ENCODE results near the gene PLEKHG1. TPM values are rescaled to one million over a fixed set of nuclear protein-coding genes. Genes with fewer than 3 reads are reported as not detected.

Gene PLEKHG1
- 1 to 10 TPM; 4.4 to 4.5 TPM for total RNA-seq

DNA sequence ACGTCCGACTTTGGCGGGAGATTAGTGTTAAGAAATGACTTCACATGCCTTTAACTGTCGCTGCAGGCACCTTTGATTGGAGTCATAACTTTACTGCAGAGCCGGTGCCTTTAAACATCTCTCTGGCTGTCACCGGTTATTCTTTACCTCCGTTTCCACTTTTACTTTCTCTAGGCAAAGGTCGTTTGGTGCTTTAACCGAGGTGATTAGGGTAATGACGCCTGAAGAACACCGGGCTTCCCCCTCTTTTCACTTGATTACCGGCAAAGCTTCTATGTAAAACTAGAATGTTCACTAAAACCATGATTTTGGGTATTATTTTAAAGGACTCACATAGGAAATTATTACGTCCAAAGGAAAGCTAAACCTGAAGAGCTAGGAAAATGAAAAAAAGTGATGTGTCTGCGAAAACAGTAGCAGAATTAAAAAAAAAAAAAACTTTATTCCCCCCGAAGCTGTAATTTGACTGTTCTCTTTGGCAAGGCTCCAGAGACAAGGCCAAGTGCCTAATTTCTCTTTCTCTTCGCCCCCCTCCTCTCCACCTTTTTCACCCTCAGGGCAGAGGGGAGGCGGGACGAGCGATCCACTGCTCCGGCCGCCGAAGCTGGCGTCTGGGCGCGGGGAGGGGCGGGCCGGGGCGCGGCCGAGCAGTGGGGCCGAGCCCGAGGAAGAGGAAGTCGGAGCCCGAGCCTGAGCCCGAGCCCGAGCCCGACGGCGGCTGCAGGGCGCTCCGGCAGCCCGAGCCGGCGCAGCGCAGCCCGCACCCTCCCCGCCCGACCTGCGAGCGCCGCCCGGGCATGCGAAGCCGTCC, at the start of gene PLEKHG1:
PLEKHG1 (plus strand) TSS at position 687 of the 811 bp plus-strand sequence. CDS start 133,797 bp downstream, outside the sequence.
- no peaks in the 10 kb centered on the region for H3K9me3 Mint-ChIP-seq

DNA sequence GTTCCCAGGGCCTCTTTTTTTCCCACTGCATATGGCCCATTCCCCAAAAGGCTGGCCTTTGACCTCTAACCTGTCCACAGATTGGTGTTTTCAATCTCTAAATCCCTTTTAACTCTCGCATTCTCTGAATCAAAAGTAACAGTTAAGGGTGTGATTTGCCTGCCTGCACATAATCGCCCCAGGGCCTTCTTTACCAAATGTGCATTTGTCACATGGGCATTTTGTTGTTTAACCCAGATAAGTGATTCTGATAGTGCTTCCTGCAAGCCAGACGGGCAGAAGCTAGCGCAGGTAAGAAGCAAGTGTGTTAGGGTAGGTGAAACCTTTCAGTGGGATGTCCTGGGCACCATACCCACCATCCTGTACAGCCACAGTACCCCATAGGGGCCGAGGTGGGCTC, 49.4 kb upstream of the PLEKHG1 start:
- H3K4me3 Mint-ChIP-seq, result no peak overlapping the region
- H3K36me3 Mint-ChIP-seq, result no peaks in the 10 kb centered on the region
- H3K9me3 Mint-ChIP-seq, result no peaks in the 10 kb centered on the region
- H3K27ac Mint-ChIP-seq, result no peak overlapping the region
- no peak for DNase-seq
- H3K27me3 Mint-ChIP-seq, result peaks cover 25% of the 10 kb centered on the region
- H3K4me1 Mint-ChIP-seq, result peaks cover 3% of the 10 kb centered on the region

More for the DNA sequence above, at the start of gene PLEKHG1:
- H3K4me1 Mint-ChIP-seq, result peaks cover 19% of the 10 kb centered on the region
- peak within 1 kb of the TSS; percentile 87 for H3K27ac Mint-ChIP-seq
- H3K4me3 Mint-ChIP-seq, result peak within 1 kb of the TSS; percentile 83
- peak; percentile 76 for DNase-seq
- peaks cover 54% of the 10 kb centered on the region for H3K27me3 Mint-ChIP-seq
- no peaks in the 10 kb centered on the region for H3K36me3 Mint-ChIP-seq

DNA sequence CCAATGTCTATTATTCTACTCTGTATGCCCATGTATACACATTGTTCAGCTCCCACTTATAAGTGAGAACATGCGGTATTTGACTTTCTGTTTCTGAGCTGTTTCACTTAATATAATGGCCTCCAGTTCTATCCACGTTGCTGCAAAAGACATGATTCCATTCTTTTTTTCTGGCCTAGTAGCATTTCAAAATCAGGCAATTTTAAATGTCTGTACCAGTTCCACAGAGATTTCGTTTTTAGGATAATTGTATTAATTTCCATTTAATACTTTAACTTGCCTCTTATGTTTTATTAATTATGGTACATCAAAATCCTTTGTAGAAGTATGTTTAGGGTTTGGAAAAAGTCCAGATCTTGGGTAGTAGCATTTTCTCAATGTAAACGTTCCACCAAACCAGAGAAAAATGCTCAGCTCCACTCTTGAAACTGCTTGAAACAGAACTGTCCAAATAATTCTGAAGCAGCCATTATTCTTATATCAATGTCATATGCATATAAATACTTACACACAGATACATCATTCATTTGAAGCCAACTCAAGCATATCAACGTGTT, 42.6 kb upstream of the PLEKHG1 start:
- peaks cover 25% of the 10 kb centered on the region for H3K27me3 Mint-ChIP-seq

DNA sequence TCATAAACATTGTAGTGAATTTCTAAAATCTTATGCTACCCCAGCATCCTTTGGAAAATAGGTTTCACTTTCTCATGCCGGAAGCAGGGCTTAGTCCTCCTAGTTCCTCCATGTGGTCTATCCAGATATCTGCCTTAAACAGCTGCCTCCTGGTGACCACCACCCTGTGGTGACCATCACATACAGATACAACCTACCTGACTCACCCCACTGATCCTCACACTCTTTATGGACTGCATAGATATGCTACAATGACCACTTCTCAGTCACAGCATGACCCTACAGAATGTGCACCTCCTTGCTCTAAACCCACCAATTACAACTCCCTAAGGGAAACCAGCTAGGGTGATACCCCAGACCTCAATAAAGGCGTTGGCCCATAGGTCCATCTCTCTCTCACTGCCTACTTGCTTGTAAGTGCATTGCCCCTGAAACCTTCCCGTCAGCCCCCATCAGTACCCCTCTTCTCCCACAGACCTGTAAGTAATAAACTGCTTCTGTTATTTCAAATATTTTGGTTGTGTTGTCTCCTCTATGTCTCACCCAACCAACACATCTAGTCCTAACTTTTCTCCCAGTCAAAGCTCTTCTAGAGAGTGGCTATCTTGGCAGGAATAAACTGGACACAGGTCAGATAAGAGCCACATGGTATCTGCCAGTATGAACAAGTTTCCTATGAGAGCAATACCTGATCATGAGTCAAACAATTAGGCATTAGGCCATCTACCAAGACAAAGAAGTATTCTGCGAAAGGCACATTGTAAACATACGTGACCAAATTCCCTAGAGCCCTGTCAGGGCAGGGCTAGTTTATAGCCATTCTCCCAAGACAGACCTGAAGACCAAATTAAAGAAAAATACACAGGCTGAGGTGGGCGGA, 39.4 kb upstream of the PLEKHG1 start:
- H3K27ac Mint-ChIP-seq, result no peak overlapping the region
- no peak for DNase-seq

More for the DNA sequence above, 42.6 kb upstream of the PLEKHG1 start:
- Mint-ChIP-seq H3K4me3 (no peak overlapping the region), H3K9me3 (peaks cover 9% of the 10 kb centered on the region), H3K27ac (no peak overlapping the region), H3K4me1 (no peaks in the 10 kb centered on the region), H3K36me3 (no peaks in the 10 kb centered on the region)
- DNase-seq, result no peak

DNA sequence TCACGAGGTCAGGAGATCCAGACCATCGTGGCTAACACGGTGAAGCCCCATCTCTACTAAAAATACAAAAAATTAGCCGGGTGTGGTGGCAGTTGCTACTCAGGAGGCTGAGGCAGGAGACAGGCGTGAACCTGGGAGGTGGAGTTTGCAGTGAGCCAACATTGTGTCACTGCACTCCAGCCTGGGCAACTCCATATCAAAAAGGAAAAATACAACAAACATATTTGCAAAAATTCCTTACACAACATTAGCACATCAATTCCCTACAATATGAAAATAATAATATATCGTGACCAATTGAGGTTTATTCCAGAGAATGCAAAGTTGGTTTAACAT, 38.8 kb upstream of the PLEKHG1 start:
- no peak overlapping the region for H3K4me3 Mint-ChIP-seq
- no peaks in the 10 kb centered on the region for H3K4me1 Mint-ChIP-seq
- H3K9me3 Mint-ChIP-seq, result peaks cover 9% of the 10 kb centered on the region
- no peaks in the 10 kb centered on the region for H3K36me3 Mint-ChIP-seq
- peaks cover 21% of the 10 kb centered on the region for H3K27me3 Mint-ChIP-seq
- H3K27ac Mint-ChIP-seq, result no peak overlapping the region
- no peak for DNase-seq

More for the DNA sequence above, 39.4 kb upstream of the PLEKHG1 start:
- Mint-ChIP-seq H3K27me3 (peaks cover 21% of the 10 kb centered on the region), H3K4me1 (no peaks in the 10 kb centered on the region), H3K36me3 (no peaks in the 10 kb centered on the region), H3K4me3 (no peak overlapping the region), H3K9me3 (peaks cover 9% of the 10 kb centered on the region)

DNA sequence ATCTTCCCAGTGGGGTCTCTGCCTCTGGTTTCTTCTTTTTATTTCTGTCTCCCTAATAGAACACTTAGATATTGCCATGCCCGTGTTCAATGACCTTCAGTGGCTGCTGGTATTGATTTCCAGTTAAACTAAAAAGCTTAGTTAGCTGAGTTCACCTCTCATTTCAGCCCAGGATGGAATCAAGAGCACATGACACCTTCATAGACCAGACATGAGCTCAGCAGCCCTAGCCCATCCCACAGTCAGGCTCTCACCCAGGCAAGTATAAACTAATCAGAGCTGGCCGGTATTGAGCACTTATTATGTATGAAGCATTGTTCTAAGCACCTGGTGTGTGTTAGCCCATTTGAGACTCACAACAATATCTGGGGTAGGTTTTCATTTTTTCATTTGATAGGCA, 33.7 kb upstream of the PLEKHG1 start:
- no peaks in the 10 kb centered on the region for H3K9me3 Mint-ChIP-seq
- peaks cover 4% of the 10 kb centered on the region for H3K27me3 Mint-ChIP-seq
- H3K4me3 Mint-ChIP-seq, result no peak overlapping the region
- no peak for DNase-seq
- H3K4me1 Mint-ChIP-seq, result no peaks in the 10 kb centered on the region
- H3K27ac Mint-ChIP-seq, result no peak overlapping the region
- no peaks in the 10 kb centered on the region for H3K36me3 Mint-ChIP-seq

DNA sequence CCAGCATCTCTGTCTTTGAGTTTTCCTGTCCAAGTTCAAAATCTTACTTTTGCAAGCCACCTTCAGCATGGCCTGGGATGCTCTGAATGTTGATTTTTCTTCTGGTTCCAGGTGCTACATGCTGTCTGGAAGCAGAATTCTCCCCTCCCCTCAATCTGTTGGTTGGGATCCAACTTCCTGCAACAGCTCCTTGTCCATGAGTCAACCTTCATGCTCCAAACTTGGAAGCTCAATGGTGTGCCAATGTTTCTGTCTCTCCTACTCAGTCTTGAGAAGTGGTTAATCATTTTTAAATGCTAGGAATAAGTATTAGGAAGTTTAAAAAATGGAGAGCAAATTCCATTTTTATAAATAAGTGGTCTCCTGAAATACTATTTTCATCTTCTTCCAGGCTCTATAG, 33.2 kb upstream of the PLEKHG1 start:
- no peaks in the 10 kb centered on the region for H3K9me3 Mint-ChIP-seq
- peaks cover 3% of the 10 kb centered on the region for H3K27me3 Mint-ChIP-seq
- DNase-seq, result no peak
- no peaks in the 10 kb centered on the region for H3K36me3 Mint-ChIP-seq
- H3K27ac Mint-ChIP-seq, result no peak overlapping the region
- H3K4me1 Mint-ChIP-seq, result no peaks in the 10 kb centered on the region
- no peak overlapping the region for H3K4me3 Mint-ChIP-seq

DNA sequence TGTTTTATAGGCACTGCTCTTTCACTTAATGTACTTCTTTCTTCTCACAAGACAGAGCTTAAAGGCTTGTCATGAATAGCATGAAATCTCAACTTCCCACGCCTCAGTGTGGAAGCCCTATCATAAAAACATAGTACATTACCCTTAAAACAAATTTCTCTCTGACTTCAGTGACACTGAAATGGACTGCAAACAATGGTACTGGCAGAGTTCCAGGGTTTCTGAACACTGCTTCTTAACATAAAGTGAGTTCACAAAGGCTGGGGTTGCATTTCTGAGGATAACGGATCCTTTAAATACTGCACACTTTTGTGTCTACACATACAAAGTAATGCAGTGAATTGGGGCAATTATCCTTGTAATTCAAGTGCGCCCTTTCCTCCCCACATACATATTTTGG, 32.3 kb upstream of the PLEKHG1 start:
- DNase-seq, result no peak
- peaks cover 3% of the 10 kb centered on the region for H3K27me3 Mint-ChIP-seq
- H3K4me3 Mint-ChIP-seq, result no peak overlapping the region
- H3K36me3 Mint-ChIP-seq, result no peaks in the 10 kb centered on the region
- H3K9me3 Mint-ChIP-seq, result no peaks in the 10 kb centered on the region
- H3K27ac Mint-ChIP-seq, result no peak overlapping the region
- H3K4me1 Mint-ChIP-seq, result no peaks in the 10 kb centered on the region

DNA sequence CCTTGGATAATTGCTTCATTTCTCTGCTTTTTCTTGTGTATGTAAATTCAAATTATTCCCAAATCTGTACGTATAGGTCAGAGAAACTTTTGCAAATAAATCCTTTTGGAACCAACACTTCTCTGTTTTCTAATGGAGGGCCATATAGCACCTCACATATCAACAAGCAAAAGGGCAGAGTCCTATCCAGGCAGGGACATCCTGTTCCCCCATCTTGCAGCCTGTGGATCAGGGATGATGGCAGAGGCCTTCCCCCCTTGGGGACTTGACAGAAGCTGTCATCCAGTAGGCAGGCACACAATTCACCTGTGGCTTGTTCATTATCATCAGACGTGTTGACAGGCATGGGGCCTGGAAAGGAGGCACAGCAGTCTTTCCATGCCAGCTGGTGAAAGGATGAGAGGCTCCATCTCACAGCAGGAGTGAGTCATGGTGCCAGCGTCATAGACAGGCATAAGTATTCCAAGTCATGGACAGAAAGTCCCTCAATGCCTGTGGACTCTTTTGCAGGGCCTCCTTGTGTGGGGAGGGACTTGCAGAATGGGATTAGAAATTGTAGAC, 31.8 kb upstream of the PLEKHG1 start:
- Mint-ChIP-seq H3K27ac (no peak overlapping the region), H3K4me3 (no peak overlapping the region), H3K9me3 (no peaks in the 10 kb centered on the region), H3K36me3 (no peaks in the 10 kb centered on the region), H3K27me3 (peaks cover 8% of the 10 kb centered on the region), H3K4me1 (no peaks in the 10 kb centered on the region)
- no peak for DNase-seq

DNA sequence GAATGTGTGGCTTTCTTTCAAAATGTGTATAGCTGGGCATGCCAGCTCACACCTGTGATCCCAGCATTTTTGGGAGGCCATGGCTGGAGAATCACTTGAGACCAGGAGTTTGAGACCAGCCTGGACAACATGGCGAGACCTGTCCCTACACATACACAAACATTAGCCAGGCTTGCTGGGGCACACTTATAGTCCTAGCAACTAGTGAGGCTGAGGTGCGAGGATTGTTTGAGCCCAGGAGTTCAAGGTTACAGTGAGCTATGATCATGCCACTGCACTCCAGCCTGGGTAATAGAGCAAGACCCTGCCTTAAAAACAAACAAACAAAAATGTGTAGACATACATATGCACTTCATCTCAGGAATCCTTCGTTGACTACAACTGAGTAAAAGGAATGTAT, 31.1 kb upstream of the PLEKHG1 start:
- H3K4me3 Mint-ChIP-seq, result no peak overlapping the region
- DNase-seq, result no peak
- no peak overlapping the region for H3K27ac Mint-ChIP-seq
- no peaks in the 10 kb centered on the region for H3K9me3 Mint-ChIP-seq
- H3K36me3 Mint-ChIP-seq, result no peaks in the 10 kb centered on the region
- H3K27me3 Mint-ChIP-seq, result peaks cover 15% of the 10 kb centered on the region
- H3K4me1 Mint-ChIP-seq, result no peaks in the 10 kb centered on the region

DNA sequence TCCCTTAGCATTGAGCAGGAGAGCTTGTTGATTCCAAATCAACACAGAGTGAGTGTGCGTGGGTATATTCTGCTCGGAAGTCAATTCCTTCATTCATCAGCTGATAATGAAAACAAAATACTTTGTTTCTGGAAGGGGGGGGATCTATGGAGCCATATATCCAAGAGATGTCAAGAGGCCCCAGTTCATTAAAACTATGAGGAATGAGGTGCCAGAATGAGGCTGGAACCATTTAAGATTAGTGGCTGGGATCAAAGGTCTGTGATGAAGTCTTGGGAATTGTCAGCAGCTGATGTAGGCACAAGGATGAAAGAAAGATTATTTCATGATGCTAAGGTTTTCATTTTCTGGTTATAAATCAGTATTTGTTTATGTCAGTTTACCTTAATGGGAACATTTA, 30.5 kb upstream of the PLEKHG1 start:
- Mint-ChIP-seq H3K27me3 (peaks cover 21% of the 10 kb centered on the region), H3K4me1 (no peaks in the 10 kb centered on the region), H3K27ac (no peak overlapping the region), H3K4me3 (no peak overlapping the region), H3K9me3 (no peaks in the 10 kb centered on the region), H3K36me3 (no peaks in the 10 kb centered on the region)
- DNase-seq, result no peak

DNA sequence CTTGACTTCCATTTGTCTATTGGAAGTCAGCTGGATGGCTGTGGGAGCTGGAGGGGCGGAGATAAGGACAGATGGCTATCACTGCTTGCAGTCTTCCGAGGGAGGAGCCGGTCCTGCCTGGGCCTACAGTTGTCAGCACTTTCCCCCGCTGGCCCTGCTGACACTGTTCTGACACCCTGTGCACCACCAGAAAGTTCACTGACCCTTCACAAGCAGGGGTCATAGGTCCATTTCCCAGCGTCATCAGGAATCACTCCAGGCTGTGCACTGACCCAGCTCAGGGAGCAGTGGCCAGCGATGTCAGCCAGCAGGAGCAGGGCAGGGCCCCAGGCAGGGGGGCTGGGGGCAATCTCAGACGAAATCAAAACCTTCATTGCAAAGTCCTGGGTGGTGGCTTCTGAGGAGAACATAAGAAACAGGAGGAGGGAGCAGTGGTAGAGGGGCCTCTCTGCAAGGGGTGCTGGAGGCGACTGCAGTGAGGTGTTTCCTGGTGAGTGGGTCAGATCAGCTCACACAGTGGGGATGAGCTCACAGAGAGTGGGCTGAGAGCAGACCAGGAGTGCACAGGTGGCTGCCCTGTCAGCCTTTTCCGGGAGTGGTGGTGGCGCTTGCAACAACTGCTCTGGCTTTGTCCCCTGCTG, 26.5 kb upstream of the PLEKHG1 start:
- H3K27me3 Mint-ChIP-seq, result peaks cover 49% of the 10 kb centered on the region
- no peak overlapping the region for H3K27ac Mint-ChIP-seq
- H3K36me3 Mint-ChIP-seq, result no peaks in the 10 kb centered on the region
- H3K9me3 Mint-ChIP-seq, result no peaks in the 10 kb centered on the region
- H3K4me1 Mint-ChIP-seq, result peaks cover 1% of the 10 kb centered on the region
- DNase-seq, result no peak
- H3K4me3 Mint-ChIP-seq, result no peak overlapping the region

DNA sequence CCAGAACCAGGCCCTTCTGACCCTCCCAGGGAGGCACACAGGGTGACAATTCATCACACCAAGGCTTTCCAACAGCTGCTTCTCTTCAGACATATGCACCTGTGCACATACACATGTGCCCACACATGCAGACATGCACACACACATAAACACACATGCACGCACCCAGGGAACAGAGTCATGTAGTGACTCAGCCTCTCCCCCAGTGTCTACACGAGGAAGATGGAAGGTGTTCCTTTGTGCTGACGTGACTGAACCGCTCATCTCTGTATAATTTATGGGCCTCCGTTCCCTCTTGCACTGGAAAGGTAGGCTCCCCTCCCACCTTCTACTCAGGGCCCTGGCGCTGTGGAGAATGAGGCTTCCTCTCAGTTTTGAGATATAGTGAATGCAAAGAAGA, 23.8 kb upstream of the PLEKHG1 start:
- Mint-ChIP-seq H3K9me3 (no peaks in the 10 kb centered on the region), H3K4me3 (no peak overlapping the region), H3K36me3 (no peaks in the 10 kb centered on the region), H3K27ac (no peak overlapping the region), H3K27me3 (peaks cover 49% of the 10 kb centered on the region), H3K4me1 (peaks cover 1% of the 10 kb centered on the region)
- no peak for DNase-seq

DNA sequence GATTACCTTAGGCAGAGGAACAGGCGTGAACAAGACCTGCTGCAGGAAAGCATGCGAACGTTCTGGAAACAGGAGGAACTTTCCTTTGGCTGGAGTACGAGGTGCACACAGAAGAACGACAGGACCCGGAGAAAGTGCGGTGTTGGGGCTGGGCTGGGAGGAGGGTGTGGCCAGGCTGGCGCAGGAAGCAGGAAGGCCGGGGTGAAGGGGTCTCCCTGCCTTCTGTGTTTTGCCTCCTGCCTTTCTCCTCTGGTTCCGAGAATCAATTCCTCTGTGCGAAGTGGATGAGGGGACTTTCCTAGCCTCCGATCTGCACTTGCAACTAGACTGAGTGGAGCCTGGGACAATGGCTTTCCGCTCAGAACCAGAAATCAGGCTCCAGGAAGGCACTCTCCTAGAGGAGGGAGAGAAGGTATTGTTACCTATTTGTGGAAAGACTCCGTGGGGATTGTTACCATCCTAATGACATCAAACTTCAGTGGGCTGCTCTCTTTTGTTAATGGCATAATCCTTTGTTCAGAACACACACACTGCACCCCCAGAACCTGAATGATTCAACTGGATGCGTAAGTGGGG, 22.9 kb upstream of the PLEKHG1 start:
- Mint-ChIP-seq H3K27ac (no peak overlapping the region), H3K9me3 (no peaks in the 10 kb centered on the region), H3K4me3 (no peak overlapping the region), H3K4me1 (peaks cover 1% of the 10 kb centered on the region), H3K27me3 (peaks cover 49% of the 10 kb centered on the region), H3K36me3 (no peaks in the 10 kb centered on the region)
- DNase-seq, result no peak
